K562 (cell line): ENCODE results near the gene CORO2A. TPM values are rescaled to one million over a fixed set of nuclear protein-coding genes. Genes with fewer than 3 reads are reported as not detected.

ENCODE experiments used
- ATAC-seq: fragments of 200-7000 bp; cut with Tn5 transposase; 3 replicates; pipeline ENCODE4 v1.9.1; 2020; ENCODE audit warnings: moderate library complexity
- BruUV-seq: library from RNA; stranded (reverse); fragments of 400-500 nt; replicated peaks from 2 replicates; lab custom pipeline; 2021; lab: Mats Ljungman, UMichigan
- CTCF ChIA-PET: fragments of 300-600 bp; formaldehyde crosslinking; extraction: SDS; loops from one replicate; lab custom pipeline; 2021; ENCODE audit warnings: low intra/inter-chr PET ratio; lab: Yijun Ruan, JAX
- POLR2A ChIA-PET: fragments of 300-600, 350-650 bp; sonication (Branson Sonifier 250); formaldehyde crosslinking; extraction: SDS; loops from one replicate; lab custom pipeline; 2021; ENCODE audit warnings: antibody characterized with exemption, inconsistent platforms; lab: Yijun Ruan, JAX
- DNase-seq, 4 experiments: peaks; one replicate each; pipeline versions ENCODE4 v3.0.0 to v3.0.0-alpha.2; 2011 to 2018; ENCODE audit warnings: low spot score in 3 of 4, mixed read lengths in 3 of 4; ENCODE audit errors: extremely low read depth in 1 of 4
- FAIRE-seq: peaks from 2 replicates; lab custom pipeline; 2011; peaks lifted over from hg19 to GRCh38; lab: Jason Lieb, UNC
- H2AFZ ChIP-seq: 2 replicates; pipeline ENCODE4 v1.6.0; 2011; ENCODE audit warnings: low read depth, low read length, control low read depth, inconsistent platforms
- H3K27ac ChIP-seq: fragments of 200-600 bp; 3 replicates; pipeline ENCODE4 v1.8.0; 2011; ENCODE audit warnings: low read depth, mild to moderate bottlenecking, control low read depth, inconsistent platforms, low read length, moderate library complexity, mixed read lengths; ENCODE audit errors: extremely low read depth
- H3K27me3 ChIP-seq, 2 experiments: fragments of 300-600 bp in 1 of 2; 2 replicates in 1 of 2; 3 replicates in 1 of 2; pipeline versions ENCODE4 v1.6.0 to v1.8.0; 2011; ENCODE audit warnings: inconsistent platforms in 2 of 2, low read length in 2 of 2, mild to moderate bottlenecking in 1 of 2, mixed read lengths in 1 of 2, moderate library complexity in 1 of 2; ENCODE audit not compliant: control insufficient read depth in 2 of 2, insufficient read depth in 2 of 2
- H3K36me3 ChIP-seq: fragments of 300-600 bp; 3 replicates; pipeline ENCODE4 v1.8.0; 2011; ENCODE audit warnings: mild to moderate bottlenecking, low read length, inconsistent platforms; ENCODE audit not compliant: control insufficient read depth, insufficient read depth
- H3K4me1 ChIP-seq, 2 experiments: fragments of 200-600 bp in 1 of 2; replicated peaks in 1 of 2; 2 replicates in 1 of 2; 3 replicates in 1 of 2; pipeline versions ENCODE4 v1.5.1 to v1.8.0; 2011; ENCODE audit warnings: inconsistent platforms in 2 of 2, low read length in 2 of 2, mild to moderate bottlenecking in 1 of 2, mixed read lengths in 1 of 2, moderate library complexity in 1 of 2; ENCODE audit not compliant: control insufficient read depth in 2 of 2, insufficient read depth in 2 of 2
- H3K4me2 ChIP-seq: 2 replicates; pipeline ENCODE4 v1.6.1; 2011; ENCODE audit warnings: low read length, control low read depth, inconsistent platforms, mixed read lengths; ENCODE audit not compliant: insufficient read depth
- H3K4me3 ChIP-seq: fragments of 200-600 bp; sonication (generic), shearing (Covaris generic); 2 replicates; pipeline ENCODE4 v1.5.1; 2016; ENCODE audit warnings: control low read depth, inconsistent platforms
- H3K79me2 ChIP-seq: fragments of 200-600 bp; 3 replicates; pipeline ENCODE4 v1.8.0; 2011; ENCODE audit warnings: low read length, inconsistent platforms; ENCODE audit not compliant: control insufficient read depth, insufficient read depth
- H3K9ac ChIP-seq, 2 experiments: 2 replicates each; pipeline versions ENCODE4 v1.6.0 to v1.6.1; 2011; ENCODE audit warnings: low read depth in 2 of 2, low read length in 2 of 2, control low read depth in 1 of 2, inconsistent platforms in 1 of 2, mild to moderate bottlenecking in 1 of 2, mixed read lengths in 1 of 2; ENCODE audit not compliant: insufficient read depth in 1 of 2
- H3K9me1 ChIP-seq: one replicate; pipeline ENCODE4 v1.6.0; 2011; ENCODE audit warnings: inconsistent platforms, mild to moderate bottlenecking, low read length, moderate library complexity; ENCODE audit not compliant: control insufficient read depth, insufficient read depth
- H3K9me3 ChIP-seq: replicated peaks from 2 replicates; pipeline ENCODE4 v1.5.1; 2011; ENCODE audit warnings: low read depth, low read length, inconsistent platforms; ENCODE audit not compliant: control insufficient read depth, insufficient read depth
- H4K20me1 ChIP-seq: replicated peaks from 2 replicates; pipeline ENCODE4 v1.6.1; 2011; ENCODE audit warnings: low read length, inconsistent platforms, mixed read lengths; ENCODE audit not compliant: control insufficient read depth, insufficient read depth
- CEBPB ChIP-seq: fragments of 450-650 bp; IDR thresholded peaks from 2 replicates; pipeline ENCODE4 v1.6.1; 2016; ENCODE audit warnings: missing genetic modification characterization, missing compliant biosample characterization
- E2F1 ChIP-seq: sonication (generic); formaldehyde crosslinking; IDR thresholded peaks from 2 replicates; pipeline ENCODE4 v1.8.1; 2023; ENCODE audit warnings: mild to moderate bottlenecking, missing genetic modification reagents, moderate library complexity
- NFE2L1 ChIP-seq: fragments of 450-650 bp; IDR thresholded peaks from 2 replicates; pipeline ENCODE4 v1.6.1; 2016; ENCODE audit warnings: missing genetic modification characterization, low read depth, mild to moderate bottlenecking, missing compliant biosample characterization, moderate library complexity, borderline replicate concordance
- POLR2G ChIP-seq: fragments of 200-400 bp; formaldehyde crosslinking; IDR thresholded peaks from 2 replicates; pipeline ENCODE4 v1.6.1; 2017; ENCODE audit warnings: low read depth, mild to moderate bottlenecking, antibody characterized with exemption, low read length, moderate library complexity
- TEAD1 ChIP-seq, 2 experiments: fragments of 450-650 bp in 1 of 2; sonication (generic) in 1 of 2; formaldehyde crosslinking; IDR thresholded peaks; 2 replicates each; pipeline versions ENCODE4 v1.4.0 to v1.8.0; 2020 to 2022; ENCODE audit warnings: mild to moderate bottlenecking in 2 of 2, missing genetic modification reagents in 1 of 2
- WGBS: fragments of 100-300 bp; shearing (Covaris generic); methylation state at CpG from one replicate; pipeline ENCODE4 v1.1.6; 2016; ENCODE audit warnings: low coverage, mixed read lengths; ENCODE audit not compliant: insufficient coverage; ENCODE audit errors: missing lambda C conversion rate; 5-methylcytosine and 5-hydroxymethylcytosine counted together
- in situ Hi-C: fragments of 300-500 bp; cut with MboI; formaldehyde crosslinking; loops from 4 replicates; pipeline ENCODE4 v1.15.0; 2018; ENCODE audit warnings: inconsistent platforms, mixed read lengths
- intact Hi-C: fragments of 100-400 bp; cut with micrococcal nuclease; formaldehyde crosslinking; loops from 2 replicates; pipeline ENCODE4 v1.14.2; 2022
- polyA plus RNA-seq, 8 experiments: library from polyadenylated mRNA; depleted of rRNA in 4 of 8; stranded (reverse) in 5 of 8; unstranded in 3 of 8; fragments of >200 nt; fragmentation: Nextera tagmentation in 2 of 8; fragmentation: Illumina TruSeq in 1 of 8; extraction: Ambion mirVana in 2 of 8; extraction: Trizol in 1 of 8; gene quantifications; 2 replicates each; pipeline versions ENCODE4 v1.2.1 to v1.2.3, GENCODE V29; 2011 to 2014; ENCODE audit warnings: inconsistent platforms in 1 of 8, missing spikeins in 1 of 8
- total RNA-seq, 7 experiments: library from RNA; depleted of rRNA in 6 of 7; stranded (reverse); fragments of >200 nt in 6 of 7; fragmentation: Illumina TruSeq in 2 of 7; extraction: Trizol in 2 of 7; gene quantifications; 2 replicates each; pipeline versions ENCODE4 v1.2.1 to v1.2.3, GENCODE V29; 2011 to 2021; ENCODE audit warnings: low replicate concordance in 1 of 7

The CORO2A gene
- total and polyA plus RNA-seq, 9 of the 15 experiments (the other 6 are each of a cell fraction or from before 2014, with no cell fraction given) = 9.5 to 26.6 (median 18.0) TPM

DNA sequence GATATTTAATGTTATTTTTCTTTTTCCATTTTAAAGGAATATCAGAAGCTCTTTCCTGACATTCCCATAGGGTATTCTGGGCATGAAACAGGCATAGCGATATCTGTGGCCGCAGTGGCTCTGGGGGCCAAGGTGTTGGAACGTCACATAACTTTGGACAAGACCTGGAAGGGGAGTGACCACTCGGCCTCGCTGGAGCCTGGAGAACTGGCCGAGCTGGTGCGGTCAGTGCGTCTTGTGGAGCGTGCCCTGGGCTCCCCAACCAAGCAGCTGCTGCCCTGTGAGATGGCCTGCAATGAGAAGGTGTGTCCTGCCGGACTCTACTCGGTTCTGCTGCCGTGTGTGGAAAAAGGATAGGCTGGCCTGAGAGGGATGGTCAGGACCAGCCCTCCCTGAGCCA lies 111.7 kb downstream of the CORO2A start:
- ChIA-PET POLR2A (interaction anchor here (0.6 to 1.3 kb wide), 4 partner anchors 9 to 158 kb away, joined by 3 to 6 read pairs (median 4); no protein-coding TSS in a partner anchor), CTCF (no interaction called here)
- ATAC-seq = no peak
- Histone ChIP-seq H3K36me3 (peaks cover 92% of the 10 kb centered on the region), H3K9me1 (no peaks in the 10 kb centered on the region), H3K4me2 (no peak overlapping the region), H4K20me1 (no peaks in the 10 kb centered on the region), H3K79me2 (peaks cover 4% of the 10 kb centered on the region), H3K4me3 (no peak overlapping the region), H3K9ac (no peak overlapping the region), H3K9me3 (no peaks in the 10 kb centered on the region), H3K27ac (no peak overlapping the region), H3K27me3 (no peaks in the 10 kb centered on the region), H2AFZ (no peak overlapping the region), H3K4me1 (peaks cover 3 to 6% of the 10 kb centered on the region in 2 experiments; a peak in 4 of 5 replicates)
- in situ Hi-C loops = no loop called here
- WGBS = 93% methylated on average over 12 of the region's 12 CpGs
- no peak for FAIRE-seq
- BruUV-seq = no TSS peak
- intact Hi-C loops = no loop called here
- no peak for DNase-seq
- TF ChIP-seq NFE2L1 (tag) (no peak), POLR2G (peak; percentile 46; the same call in 1 of the 2 replicates)

DNA sequence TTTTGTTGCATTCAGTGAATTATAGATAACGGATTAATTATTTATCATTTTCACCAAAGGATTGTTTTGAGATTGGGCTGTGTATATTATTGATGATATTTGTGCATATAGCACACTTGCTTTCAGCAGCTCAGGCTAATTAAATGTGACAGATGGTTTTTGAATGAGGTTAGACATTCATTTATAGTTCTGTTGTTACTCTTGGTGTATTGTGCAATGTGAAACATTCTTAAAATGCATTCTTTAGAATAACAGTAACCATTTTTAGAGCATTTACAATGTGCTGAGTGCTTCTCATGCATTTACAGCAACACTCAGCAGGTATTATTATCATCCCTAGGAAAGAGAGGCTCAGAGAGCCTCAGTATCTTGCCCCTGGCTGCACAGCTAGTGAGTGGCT lies 112.1 kb downstream of the CORO2A start:
- no peak overlapping the region for H2AFZ ChIP-seq
- no peaks in the 10 kb centered on the region for H3K9me1 ChIP-seq
- in situ Hi-C loops = no loop called here
- no peaks in the 10 kb centered on the region for H3K27me3 ChIP-seq
- 95% methylated on average over 1 of the region's 1 CpG for WGBS
- POLR2A ChIA-PET = interaction anchor here (0.6 to 1.3 kb wide), 5 partner anchors 8 to 158 kb away, joined by 3 to 6 read pairs (median 4); no protein-coding TSS in a partner anchor
- FAIRE-seq (no peak), ATAC-seq (no peak), DNase-seq (no peak)
- H3K9ac ChIP-seq = no peak overlapping the region
- peaks cover 9% of the 10 kb centered on the region for H3K79me2 ChIP-seq
- BruUV-seq = no TSS peak
- peaks cover 3 to 6% of the 10 kb centered on the region in 2 experiments; a peak in 4 of 5 replicates for H3K4me1 ChIP-seq
- CTCF ChIA-PET = no interaction called here
- intact Hi-C loops = no loop called here
- H3K36me3 ChIP-seq = peaks cover 92% of the 10 kb centered on the region
- no peaks in the 10 kb centered on the region for H3K9me3 ChIP-seq
- H3K4me2 ChIP-seq = no peak overlapping the region
- H4K20me1 ChIP-seq = no peaks in the 10 kb centered on the region
- H3K4me3 ChIP-seq = no peak overlapping the region
- H3K27ac ChIP-seq = no peak overlapping the region
- TF ChIP-seq CEBPB (tag) (peak; percentile 52; the same call in 1 of the 2 replicates), TEAD1 (CRISPR knock-in tag; IDR thresholded peaks at IDR 0.05) (no peak), POLR2G (0 out of 2 replicates have a peak, but pooled peaks have one; percentile 5), E2F1 (no peak)
